Measurements from ENCODE around the gene MRPL39.

The MRPL39 gene

DNA sequence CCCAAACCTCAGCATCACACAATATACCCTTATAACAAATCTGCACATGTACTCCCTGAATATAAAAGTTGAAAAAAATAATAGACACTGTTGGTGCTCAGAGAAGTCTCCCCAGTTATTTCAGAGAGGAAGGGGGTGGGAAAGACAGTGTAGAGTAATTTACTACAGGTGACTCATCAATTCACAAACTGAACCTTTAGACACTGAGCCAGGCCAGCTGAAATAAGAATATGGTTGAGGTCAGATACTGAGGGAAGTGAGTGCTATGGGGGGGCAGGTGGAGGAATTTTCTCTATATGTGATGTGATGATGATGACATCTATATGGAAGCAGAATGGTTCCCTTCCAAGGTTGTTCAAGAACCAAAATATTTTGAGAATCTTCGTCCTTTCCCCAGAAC lies 50.1 kb downstream of the MRPL39 start:
- H3K4me1 ChIP-seq (ENCODE audit: control insufficient read depth, insufficient read depth, low read length): no peaks in the 10 kb centered on the region

DNA sequence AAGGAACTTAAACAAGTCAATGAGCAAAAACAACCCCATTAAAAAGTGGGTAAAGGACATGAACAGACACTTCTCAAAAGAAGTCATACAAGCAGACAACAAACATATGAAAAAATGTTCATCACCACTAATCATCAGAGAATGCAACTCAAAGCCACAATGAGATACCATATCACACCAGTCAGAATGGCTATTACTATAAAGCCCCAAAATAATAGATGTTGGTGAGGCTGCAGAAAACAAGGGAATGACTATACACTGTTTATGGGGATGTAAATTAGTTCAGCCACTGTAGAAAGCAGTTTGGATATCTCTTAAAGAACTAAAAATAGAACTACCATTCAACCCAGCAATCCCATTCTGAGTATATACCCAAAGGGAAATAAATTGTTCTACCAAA lies 51.2 kb downstream of the MRPL39 start:
- Histone ChIP-seq H3K9me3 (ENCODE audit: control insufficient read depth, insufficient read depth, low read length) (no peaks in the 10 kb centered on the region), H3K27ac (ENCODE audit: low read depth, low read length) (no peak overlapping the region), H3K4me3 (ENCODE audit: low read depth, low read length) (no peak overlapping the region), H3K27me3 (ENCODE audit: control insufficient read depth, insufficient read depth, low read length) (peaks cover 9% of the 10 kb centered on the region), H3K36me3 (ENCODE audit: control insufficient read depth, insufficient read depth, low read length) (no peaks in the 10 kb centered on the region), H3K4me1 (ENCODE audit: control insufficient read depth, insufficient read depth, low read length) (no peaks in the 10 kb centered on the region), H3K9ac (ENCODE audit: low read depth, low read length) (no peak overlapping the region)

More for the DNA sequence above, 50.1 kb downstream of the MRPL39 start:
- H3K9ac ChIP-seq (ENCODE audit: low read depth, low read length): no peak overlapping the region
- H3K27me3 ChIP-seq (ENCODE audit: control insufficient read depth, insufficient read depth, low read length): peaks cover 20% of the 10 kb centered on the region
- H3K4me3 ChIP-seq (ENCODE audit: low read depth, low read length): no peak overlapping the region
- H3K36me3 ChIP-seq (ENCODE audit: control insufficient read depth, insufficient read depth, low read length): no peaks in the 10 kb centered on the region
- no peaks in the 10 kb centered on the region for H3K9me3 ChIP-seq (ENCODE audit: control insufficient read depth, insufficient read depth, low read length)
- H3K27ac ChIP-seq (ENCODE audit: low read depth, low read length): no peak overlapping the region

DNA sequence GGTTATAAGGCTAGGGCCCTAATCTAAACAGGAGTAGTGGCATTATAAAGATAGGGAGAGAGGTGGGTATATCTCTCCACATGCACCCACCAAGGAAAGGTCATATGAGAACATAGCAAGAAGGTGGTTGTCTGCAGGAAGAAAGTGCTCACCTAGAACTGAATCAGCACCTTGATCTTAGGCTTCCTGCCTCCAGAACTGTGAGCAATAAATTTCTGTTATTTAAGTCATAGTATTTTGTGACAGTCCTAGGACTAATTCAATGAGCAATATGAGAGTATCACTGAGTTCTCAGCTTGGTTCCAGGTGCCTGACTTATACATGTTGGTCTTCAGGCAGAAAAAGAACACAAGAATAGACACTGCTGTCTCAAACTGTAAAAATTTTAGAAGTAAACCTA lies 51.8 kb downstream of the MRPL39 start:
- no peak overlapping the region for H3K9ac ChIP-seq (ENCODE audit: low read depth, low read length)
- H3K4me1 ChIP-seq (ENCODE audit: control insufficient read depth, insufficient read depth, low read length): no peaks in the 10 kb centered on the region
- H3K27me3 ChIP-seq (ENCODE audit: control insufficient read depth, insufficient read depth, low read length): peaks cover 3% of the 10 kb centered on the region; the same call in 1 of the 2 replicates
- H3K9me3 ChIP-seq (ENCODE audit: control insufficient read depth, insufficient read depth, low read length): no peaks in the 10 kb centered on the region
- H3K36me3 ChIP-seq (ENCODE audit: control insufficient read depth, insufficient read depth, low read length): no peaks in the 10 kb centered on the region
- no peak overlapping the region for H3K27ac ChIP-seq (ENCODE audit: low read depth, low read length)
- H3K4me3 ChIP-seq (ENCODE audit: low read depth, low read length): no peak overlapping the region

DNA sequence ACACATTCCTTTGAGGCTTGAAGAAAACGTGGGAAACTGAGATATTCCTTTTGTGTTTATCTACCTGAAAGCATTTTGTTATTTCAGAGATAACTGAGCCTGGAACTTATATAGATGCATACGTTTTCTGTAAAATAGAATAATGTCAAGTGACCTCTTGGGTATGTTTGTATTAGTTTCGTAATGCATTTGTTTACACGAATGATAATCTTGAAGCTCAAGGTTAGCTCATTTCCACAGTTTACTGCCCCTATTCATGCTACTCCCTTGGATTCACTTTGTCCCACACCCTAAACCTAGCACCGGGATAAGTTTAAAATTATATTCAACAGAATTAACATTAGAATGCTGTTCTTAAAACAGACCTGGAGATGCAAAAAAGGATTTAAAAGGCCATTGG lies 54.4 kb downstream of the MRPL39 start:
- no peaks in the 10 kb centered on the region for H3K9me3 ChIP-seq (ENCODE audit: control insufficient read depth, insufficient read depth, low read length)

DNA sequence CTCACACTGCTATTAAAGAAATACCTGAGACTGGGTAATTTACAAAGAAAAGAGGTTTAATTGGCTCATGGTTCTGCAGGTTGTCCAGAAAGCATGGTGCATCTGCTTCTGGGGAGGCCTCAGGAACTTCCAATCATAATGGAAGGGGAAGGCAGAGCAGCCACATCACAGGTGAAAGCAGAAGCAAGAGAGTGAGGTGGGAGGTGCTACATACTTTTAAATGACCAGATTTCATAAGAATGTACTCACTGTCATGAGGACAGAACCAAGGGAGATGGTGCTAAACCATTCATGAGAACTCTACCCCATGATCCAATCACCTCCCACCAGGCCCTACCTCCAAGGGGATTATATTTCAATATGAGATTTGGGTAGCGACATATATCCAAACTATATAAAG lies 55.7 kb downstream of the MRPL39 start:
- H3K27ac ChIP-seq (ENCODE audit: low read depth, low read length): no peak overlapping the region
- no peaks in the 10 kb centered on the region for H3K4me1 ChIP-seq (ENCODE audit: control insufficient read depth, insufficient read depth, low read length)
- H3K36me3 ChIP-seq (ENCODE audit: control insufficient read depth, insufficient read depth, low read length): no peaks in the 10 kb centered on the region
- H3K9ac ChIP-seq (ENCODE audit: low read depth, low read length): no peak overlapping the region
- H3K27me3 ChIP-seq (ENCODE audit: control insufficient read depth, insufficient read depth, low read length): no peaks in the 10 kb centered on the region
- no peaks in the 10 kb centered on the region for H3K9me3 ChIP-seq (ENCODE audit: control insufficient read depth, insufficient read depth, low read length)
- H3K4me3 ChIP-seq (ENCODE audit: low read depth, low read length): no peak overlapping the region

More for the DNA sequence above, 54.4 kb downstream of the MRPL39 start:
- Histone ChIP-seq H3K9ac (ENCODE audit: low read depth, low read length) (no peak overlapping the region), H3K27me3 (ENCODE audit: control insufficient read depth, insufficient read depth, low read length) (no peaks in the 10 kb centered on the region), H3K4me1 (ENCODE audit: control insufficient read depth, insufficient read depth, low read length) (no peaks in the 10 kb centered on the region), H3K36me3 (ENCODE audit: control insufficient read depth, insufficient read depth, low read length) (no peaks in the 10 kb centered on the region), H3K27ac (ENCODE audit: low read depth, low read length) (no peak overlapping the region), H3K4me3 (ENCODE audit: low read depth, low read length) (no peak overlapping the region)

DNA sequence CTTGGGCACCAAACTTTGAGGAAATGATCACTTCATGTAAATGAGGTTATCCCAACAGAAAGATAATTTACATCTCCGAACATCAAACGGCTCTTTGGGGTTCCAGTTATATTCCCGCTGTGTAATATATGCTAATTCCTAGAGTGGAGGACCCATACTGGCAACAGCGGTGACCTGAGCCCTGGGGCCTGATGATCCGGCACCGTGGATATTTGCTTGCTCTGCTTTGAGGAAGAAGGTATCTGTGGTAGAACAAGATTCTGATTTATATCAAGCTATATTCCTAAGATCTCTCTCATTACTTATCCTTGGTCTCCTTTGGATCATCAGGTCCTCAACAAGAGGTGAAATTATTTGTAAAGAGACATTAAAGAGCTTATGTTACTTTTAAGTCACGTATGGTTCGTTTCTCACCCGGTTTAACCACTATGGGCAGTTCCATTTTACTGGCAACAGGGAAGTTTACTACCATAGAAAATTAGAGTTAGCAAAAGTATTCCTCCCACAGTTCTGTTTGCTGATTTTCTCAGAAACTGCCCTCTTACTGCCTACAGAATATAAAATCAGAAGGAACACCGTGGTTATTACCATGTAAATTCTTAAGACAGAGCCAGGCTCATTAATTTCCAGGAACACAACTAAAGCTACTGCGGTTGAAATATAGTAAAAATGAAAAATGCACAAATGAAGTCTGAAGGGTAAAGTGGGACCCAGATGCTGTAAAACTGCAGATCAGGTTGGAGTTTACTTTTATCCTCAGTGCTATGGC lies 56.7 kb downstream of the MRPL39 start:
- Histone ChIP-seq H3K27me3 (ENCODE audit: control insufficient read depth, insufficient read depth, low read length) (no peaks in the 10 kb centered on the region), H3K4me1 (ENCODE audit: control insufficient read depth, insufficient read depth, low read length) (no peaks in the 10 kb centered on the region), H3K9me3 (ENCODE audit: control insufficient read depth, insufficient read depth, low read length) (no peaks in the 10 kb centered on the region; the same call in 1 of the 2 replicates), H3K27ac (ENCODE audit: low read depth, low read length) (no peak overlapping the region), H3K36me3 (ENCODE audit: control insufficient read depth, insufficient read depth, low read length) (no peaks in the 10 kb centered on the region), H3K4me3 (ENCODE audit: low read depth, low read length) (no peak overlapping the region), H3K9ac (ENCODE audit: low read depth, low read length) (no peak overlapping the region)

DNA sequence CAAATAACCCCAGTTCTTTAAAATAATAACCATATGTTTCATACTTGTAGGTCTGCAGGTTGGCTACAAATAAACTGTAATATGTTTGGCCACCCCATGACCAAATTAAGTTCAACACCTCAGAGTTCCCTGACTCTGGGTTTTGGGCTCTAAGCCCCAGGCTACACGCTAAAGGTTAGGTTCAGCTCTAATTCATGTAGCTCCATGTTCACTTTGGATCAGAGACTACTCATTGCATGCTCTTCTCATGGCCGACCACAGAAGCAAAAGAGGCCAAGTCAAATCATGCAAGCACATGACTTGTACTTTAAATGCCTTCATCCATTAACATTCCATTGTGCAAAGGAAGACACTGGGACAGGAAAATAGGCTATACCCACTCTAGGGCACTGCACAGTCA lies 66.2 kb downstream of the MRPL39 start:
- Histone ChIP-seq H3K36me3 (ENCODE audit: control insufficient read depth, insufficient read depth, low read length) (no peaks in the 10 kb centered on the region), H3K4me1 (ENCODE audit: control insufficient read depth, insufficient read depth, low read length) (no peaks in the 10 kb centered on the region), H3K9me3 (ENCODE audit: control insufficient read depth, insufficient read depth, low read length) (no peaks in the 10 kb centered on the region; the same call in none of the 2 replicates), H3K9ac (ENCODE audit: low read depth, low read length) (no peak overlapping the region), H3K4me3 (ENCODE audit: low read depth, low read length) (no peak overlapping the region), H3K27ac (ENCODE audit: low read depth, low read length) (no peak overlapping the region), H3K27me3 (ENCODE audit: control insufficient read depth, insufficient read depth, low read length) (no peaks in the 10 kb centered on the region)

DNA sequence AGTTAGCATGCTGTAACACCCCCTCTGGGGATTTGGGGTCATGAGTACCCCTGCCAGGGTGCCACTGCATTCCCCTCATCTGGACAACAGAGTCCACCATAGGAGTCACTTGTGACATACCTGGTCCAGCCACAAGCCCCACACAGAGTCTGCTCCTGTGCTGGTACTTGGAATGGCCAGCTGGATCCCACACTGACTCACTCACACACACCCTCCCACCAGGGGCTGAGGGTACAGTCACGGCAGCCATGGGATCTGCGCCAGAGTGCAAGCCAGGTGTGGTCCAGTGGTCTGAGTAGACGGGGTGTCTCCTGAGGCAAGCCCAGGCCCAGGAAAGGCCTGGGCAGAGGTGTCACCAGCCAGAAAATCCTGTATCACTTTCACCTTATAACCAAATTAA lies 67.7 kb downstream of the MRPL39 start:
- no peaks in the 10 kb centered on the region; the same call in 1 of the 2 replicates for H3K9me3 ChIP-seq (ENCODE audit: control insufficient read depth, insufficient read depth, low read length)
- no peak overlapping the region for H3K27ac ChIP-seq (ENCODE audit: low read depth, low read length)
- no peaks in the 10 kb centered on the region for H3K36me3 ChIP-seq (ENCODE audit: control insufficient read depth, insufficient read depth, low read length)
- no peaks in the 10 kb centered on the region for H3K27me3 ChIP-seq (ENCODE audit: control insufficient read depth, insufficient read depth, low read length)
- no peaks in the 10 kb centered on the region for H3K4me1 ChIP-seq (ENCODE audit: control insufficient read depth, insufficient read depth, low read length)
- H3K9ac ChIP-seq (ENCODE audit: low read depth, low read length): no peak overlapping the region
- no peak overlapping the region for H3K4me3 ChIP-seq (ENCODE audit: low read depth, low read length)

DNA sequence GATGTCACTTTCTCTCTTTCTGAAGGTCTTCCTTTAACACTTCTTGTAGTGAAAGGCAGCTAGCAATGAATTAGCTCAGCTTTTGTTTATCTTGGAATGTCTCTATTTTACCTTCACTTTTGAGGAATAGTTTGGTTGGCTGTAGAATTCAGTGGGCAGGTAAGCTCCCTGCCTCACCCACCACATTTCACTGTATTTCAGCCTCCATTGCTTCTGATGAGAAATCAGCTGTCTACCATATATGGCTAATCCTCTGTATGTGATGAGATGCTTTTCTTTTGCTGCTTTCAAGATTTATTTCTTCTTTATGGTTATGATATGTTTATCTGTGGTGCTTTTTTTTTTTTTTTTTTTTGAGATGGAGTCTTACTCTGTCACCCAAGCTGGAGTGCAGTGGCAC lies 70.1 kb downstream of the MRPL39 start:
- Histone ChIP-seq H3K4me3 (ENCODE audit: low read depth, low read length) (no peak overlapping the region), H3K27ac (ENCODE audit: low read depth, low read length) (no peak overlapping the region)

DNA sequence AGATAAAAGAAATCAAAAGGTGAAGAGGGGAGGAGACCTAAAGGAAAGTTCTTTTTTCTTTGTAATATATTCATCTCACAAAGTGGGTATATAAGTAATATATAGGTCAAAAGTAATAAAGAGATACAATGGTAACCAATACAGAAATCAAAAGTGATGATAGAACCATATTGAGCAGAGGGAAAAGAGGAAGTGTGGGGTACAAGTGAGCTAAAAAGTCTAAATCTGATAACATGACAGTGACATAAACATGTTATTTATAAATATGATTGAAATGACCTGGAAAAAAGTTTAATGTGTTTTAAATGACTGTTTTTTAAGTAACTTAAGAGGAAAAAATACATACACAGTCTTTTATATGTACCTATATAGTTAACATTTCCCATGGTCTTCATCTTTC lies 70.5 kb downstream of the MRPL39 start:
- Histone ChIP-seq H3K36me3 (ENCODE audit: control insufficient read depth, insufficient read depth, low read length) (no peaks in the 10 kb centered on the region), H3K27me3 (ENCODE audit: control insufficient read depth, insufficient read depth, low read length) (no peaks in the 10 kb centered on the region), H3K9me3 (ENCODE audit: control insufficient read depth, insufficient read depth, low read length) (no peaks in the 10 kb centered on the region; the same call in 1 of the 2 replicates), H3K27ac (ENCODE audit: low read depth, low read length) (no peak overlapping the region), H3K9ac (ENCODE audit: low read depth, low read length) (no peak overlapping the region), H3K4me3 (ENCODE audit: low read depth, low read length) (no peak overlapping the region), H3K4me1 (ENCODE audit: control insufficient read depth, insufficient read depth, low read length) (no peaks in the 10 kb centered on the region)

More for the DNA sequence above, 70.1 kb downstream of the MRPL39 start:
- Histone ChIP-seq H3K27me3 (ENCODE audit: control insufficient read depth, insufficient read depth, low read length) (no peaks in the 10 kb centered on the region), H3K36me3 (ENCODE audit: control insufficient read depth, insufficient read depth, low read length) (no peaks in the 10 kb centered on the region), H3K9me3 (ENCODE audit: control insufficient read depth, insufficient read depth, low read length) (no peaks in the 10 kb centered on the region; the same call in 1 of the 2 replicates), H3K9ac (ENCODE audit: low read depth, low read length) (no peak overlapping the region), H3K4me1 (ENCODE audit: control insufficient read depth, insufficient read depth, low read length) (no peaks in the 10 kb centered on the region)

DNA sequence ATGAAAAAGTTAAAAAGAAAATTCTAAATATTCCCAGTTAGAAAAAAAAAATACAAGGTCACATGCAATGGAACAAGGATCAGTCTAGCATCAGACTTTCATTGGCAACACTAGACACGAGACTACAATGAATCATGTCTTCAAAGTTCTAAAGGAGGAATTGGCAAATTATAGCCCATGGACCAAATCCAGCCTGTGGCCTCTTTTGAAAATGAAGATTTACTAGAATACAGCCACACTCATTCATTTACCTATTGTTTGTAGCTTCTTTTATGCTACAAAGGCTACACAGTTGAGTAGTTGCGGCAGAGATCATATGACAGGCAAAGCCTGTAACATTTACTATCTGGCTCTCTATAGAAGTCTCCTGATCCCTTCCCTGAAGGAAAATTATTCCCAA lies 71.4 kb downstream of the MRPL39 start:
- Histone ChIP-seq H3K9ac (ENCODE audit: low read depth, low read length) (no peak overlapping the region), H3K27me3 (ENCODE audit: control insufficient read depth, insufficient read depth, low read length) (no peaks in the 10 kb centered on the region), H3K36me3 (ENCODE audit: control insufficient read depth, insufficient read depth, low read length) (no peaks in the 10 kb centered on the region), H3K4me3 (ENCODE audit: low read depth, low read length) (no peak overlapping the region), H3K27ac (ENCODE audit: low read depth, low read length) (no peak overlapping the region), H3K9me3 (ENCODE audit: control insufficient read depth, insufficient read depth, low read length) (no peaks in the 10 kb centered on the region; the same call in 1 of the 2 replicates), H3K4me1 (ENCODE audit: control insufficient read depth, insufficient read depth, low read length) (no peaks in the 10 kb centered on the region)
